Measurements from ENCODE around the gene ATOSB.
A peak's percentile ranks its signal among the peaks of the same experiment; 100 is the strongest.

ATOSB gene

GRCh38 chr9:35135988-35136387 is 20.3 kb upstream of the ATOSB start:
- no peaks in the 10 kb centered on the region for H3K36me3 Mint-ChIP-seq (ENCODE audit: low read depth)
- peaks cover 24% of the 10 kb centered on the region for H3K9me3 Mint-ChIP-seq
- H3K27ac Mint-ChIP-seq, result no peak overlapping the region
- no peak for DNase-seq (ENCODE audit: low spot score)
- H3K4me1 Mint-ChIP-seq (ENCODE audit: low read depth), result no peaks in the 10 kb centered on the region
- no peaks in the 10 kb centered on the region for H3K27me3 Mint-ChIP-seq (ENCODE audit: low read depth)
- no peak overlapping the region for H3K4me3 Mint-ChIP-seq

GRCh38 chr9:35134920-35135319 is 19.3 kb upstream of the ATOSB start:
- Mint-ChIP-seq H3K36me3 (ENCODE audit: low read depth) (no peaks in the 10 kb centered on the region), H3K4me1 (ENCODE audit: low read depth) (no peaks in the 10 kb centered on the region)
- no peak for DNase-seq (ENCODE audit: low spot score)

GRCh38 chr9:35116898-35117551 is 1.4 kb upstream of the ATOSB start:
- peak; percentile 81 for DNase-seq (ENCODE audit: low spot score)
- no peaks in the 10 kb centered on the region for H3K27me3 Mint-ChIP-seq (ENCODE audit: low read depth)

More at GRCh38 chr9:35134920-35135319, 19.3 kb upstream of the ATOSB start:
- H3K27me3 Mint-ChIP-seq (ENCODE audit: low read depth), result no peaks in the 10 kb centered on the region
- H3K4me3 Mint-ChIP-seq, result no peak overlapping the region
- no peak overlapping the region for H3K27ac Mint-ChIP-seq
- peaks cover 17% of the 10 kb centered on the region for H3K9me3 Mint-ChIP-seq

GRCh38 chr9:35116539-35116897 is 856 bp upstream of the ATOSB start:
- peak overlapping the region; percentile 93 for H3K27ac Mint-ChIP-seq
- DNase-seq (ENCODE audit: low spot score), result no peak
- H3K27me3 Mint-ChIP-seq (ENCODE audit: low read depth), result no peaks in the 10 kb centered on the region
- H3K36me3 Mint-ChIP-seq (ENCODE audit: low read depth), result peaks cover 4% of the 10 kb centered on the region
- no peaks in the 10 kb centered on the region for H3K9me3 Mint-ChIP-seq
- H3K4me1 Mint-ChIP-seq (ENCODE audit: low read depth), result peaks cover 42% of the 10 kb centered on the region
- peak overlapping the region; percentile 99 for H3K4me3 Mint-ChIP-seq

More at GRCh38 chr9:35116898-35117551, 1.4 kb upstream of the ATOSB start:
- Mint-ChIP-seq H3K36me3 (ENCODE audit: low read depth) (peaks cover 4% of the 10 kb centered on the region), H3K4me3 (peak overlapping the region; percentile 99), H3K27ac (peak overlapping the region; percentile 93), H3K9me3 (no peaks in the 10 kb centered on the region), H3K4me1 (ENCODE audit: low read depth) (peaks cover 38% of the 10 kb centered on the region)

- peaks cover 51% of the 10 kb centered on the region for H3K4me1 Mint-ChIP-seq (ENCODE audit: low read depth)
These were observed 628 bp downstream of the ATOSB start for GRCh38 chr9:35114840-35115628.

GRCh38 chr9:35114113-35114839 is 1.4 kb downstream of the ATOSB start:
- peak overlapping the region; percentile 99 for H3K4me3 Mint-ChIP-seq
- peak; percentile 78 for DNase-seq (ENCODE audit: low spot score)
- H3K9me3 Mint-ChIP-seq, result no peaks in the 10 kb centered on the region

More at GRCh38 chr9:35114840-35115628, 628 bp downstream of the ATOSB start:
- DNase-seq (ENCODE audit: low spot score), result peak; percentile 43
- Mint-ChIP-seq H3K36me3 (ENCODE audit: low read depth) (peaks cover 4% of the 10 kb centered on the region), H3K27me3 (ENCODE audit: low read depth) (no peaks in the 10 kb centered on the region), H3K9me3 (no peaks in the 10 kb centered on the region), H3K4me3 (peak overlapping the region; percentile 99), H3K27ac (peak overlapping the region; percentile 93)

GRCh38 chr9:35112257-35113020 is 3.2 kb downstream of the ATOSB start:
- Mint-ChIP-seq H3K4me3 (peak overlapping the region; percentile 80), H3K27ac (peak overlapping the region; percentile 66), H3K36me3 (ENCODE audit: low read depth) (peaks cover 9% of the 10 kb centered on the region), H3K4me1 (ENCODE audit: low read depth) (peaks cover 54% of the 10 kb centered on the region), H3K9me3 (no peaks in the 10 kb centered on the region), H3K27me3 (ENCODE audit: low read depth) (peaks cover 2% of the 10 kb centered on the region)
- DNase-seq (ENCODE audit: low spot score), result no peak

More at GRCh38 chr9:35114113-35114839, 1.4 kb downstream of the ATOSB start:
- H3K27ac Mint-ChIP-seq, result peak overlapping the region; percentile 93
- H3K27me3 Mint-ChIP-seq (ENCODE audit: low read depth), result peaks cover 2% of the 10 kb centered on the region
- H3K4me1 Mint-ChIP-seq (ENCODE audit: low read depth), result peaks cover 54% of the 10 kb centered on the region
- peaks cover 4% of the 10 kb centered on the region for H3K36me3 Mint-ChIP-seq (ENCODE audit: low read depth)

- peaks cover 44% of the 10 kb centered on the region for H3K4me1 Mint-ChIP-seq (ENCODE audit: low read depth)
- peak overlapping the region; percentile 66 for H3K27ac Mint-ChIP-seq
- H3K9me3 Mint-ChIP-seq, result no peaks in the 10 kb centered on the region
- H3K36me3 Mint-ChIP-seq (ENCODE audit: low read depth), result peaks cover 9% of the 10 kb centered on the region
- peak overlapping the region; percentile 80 for H3K4me3 Mint-ChIP-seq
- H3K27me3 Mint-ChIP-seq (ENCODE audit: low read depth), result peaks cover 2% of the 10 kb centered on the region
- peak; percentile 93 for DNase-seq (ENCODE audit: low spot score)
These were observed 4.4 kb downstream of the ATOSB start for GRCh38 chr9:35111001-35111933.

- no peaks in the 10 kb centered on the region for H3K9me3 Mint-ChIP-seq
- H3K4me3 Mint-ChIP-seq, result peak overlapping the region; percentile 80
These were observed 5.3 kb downstream of the ATOSB start for GRCh38 chr9:35110327-35110761.

GRCh38 chr9:35108946-35109575 is 6.6 kb downstream of the ATOSB start:
- Mint-ChIP-seq H3K9me3 (no peaks in the 10 kb centered on the region), H3K27ac (no peak overlapping the region), H3K36me3 (ENCODE audit: low read depth) (peaks cover 20% of the 10 kb centered on the region), H3K4me3 (no peak overlapping the region), H3K27me3 (ENCODE audit: low read depth) (peaks cover 2% of the 10 kb centered on the region), H3K4me1 (ENCODE audit: low read depth) (peaks cover 31% of the 10 kb centered on the region)
- no peak for DNase-seq (ENCODE audit: low spot score)

More at GRCh38 chr9:35110327-35110761, 5.3 kb downstream of the ATOSB start:
- Mint-ChIP-seq H3K27me3 (ENCODE audit: low read depth) (peaks cover 2% of the 10 kb centered on the region), H3K27ac (no peak overlapping the region), H3K4me1 (ENCODE audit: low read depth) (peaks cover 40% of the 10 kb centered on the region), H3K36me3 (ENCODE audit: low read depth) (peaks cover 14% of the 10 kb centered on the region)
- DNase-seq (ENCODE audit: low spot score), result no peak

GRCh38 chr9:35108461-35108860 is 7.2 kb downstream of the ATOSB start:
- H3K36me3 Mint-ChIP-seq (ENCODE audit: low read depth), result peaks cover 16% of the 10 kb centered on the region
- no peak overlapping the region for H3K27ac Mint-ChIP-seq
- H3K27me3 Mint-ChIP-seq (ENCODE audit: low read depth), result peaks cover 2% of the 10 kb centered on the region
- no peak for DNase-seq (ENCODE audit: low spot score)
- H3K4me1 Mint-ChIP-seq (ENCODE audit: low read depth), result peaks cover 27% of the 10 kb centered on the region
- H3K9me3 Mint-ChIP-seq, result no peaks in the 10 kb centered on the region
- no peak overlapping the region for H3K4me3 Mint-ChIP-seq
